ENCODE results near the gene FYN.

Gene FYN

GRCh38 chr6:111842271-111842822 is 30.9 kb downstream of the FYN start:
- ChIA-PET CTCF (no interaction called here), POLR2A (no interaction called here)
- peaks cover 0 to 7% of the 10 kb centered on the region in 2 experiments; a peak in 1 of 3 replicates for H3K36me3 ChIP-seq (ENCODE audit: control insufficient read depth in 2 of 2, insufficient read depth in 1 of 2, low read length in 2 of 2)
- TF ChIP-seq ZBTB21 (tag by site-specific recombination; IDR thresholded peaks at IDR 0.05) = no peak
- TF ChIP-seq KLF9 (tag by site-specific recombination; IDR thresholded peaks at IDR 0.05; ENCODE audit: low read depth) = no peak
- no peak for TF ChIP-seq KLF8 (tag by site-specific recombination; IDR thresholded peaks at IDR 0.05)
- no peak for TF ChIP-seq ZNF132 (tag by site-specific recombination; IDR thresholded peaks at IDR 0.05; ENCODE audit: borderline replicate concordance)
- no peak overlapping the region for H3K27ac ChIP-seq (ENCODE audit: extremely low read depth, low read depth, low read length)
- no peaks in the 10 kb centered on the region for H3K4me1 ChIP-seq (ENCODE audit: control insufficient read depth, insufficient read depth, low read length)
- no peak overlapping the region for H3K4me3 ChIP-seq (ENCODE audit: low read depth, low read length)
- H3K9me3 ChIP-seq (ENCODE audit: control insufficient read depth, insufficient read depth, low read depth, low read length) = no peaks in the 10 kb centered on the region

- ChIA-PET POLR2A (no interaction called here), CTCF (no interaction called here)
- Histone ChIP-seq H3K4me1 (ENCODE audit: control insufficient read depth, insufficient read depth, low read length) (no peaks in the 10 kb centered on the region), H3K4me3 (ENCODE audit: low read depth, low read length) (no peak overlapping the region), H3K9me3 (ENCODE audit: control insufficient read depth, insufficient read depth, low read depth, low read length) (no peaks in the 10 kb centered on the region), H3K27ac (ENCODE audit: extremely low read depth, low read depth, low read length) (no peak overlapping the region), H3K36me3 (ENCODE audit: control insufficient read depth in 2 of 2, insufficient read depth in 1 of 2, low read length in 2 of 2) (peaks cover 0 to 7% of the 10 kb centered on the region in 2 experiments; a peak in 1 of 3 replicates)
- TF ChIP-seq ZBTB20 (tag by site-specific recombination; IDR thresholded peaks at IDR 0.05) (no peak), MYNN (tag by site-specific recombination; IDR thresholded peaks at IDR 0.05; ENCODE audit: borderline replicate concordance) (no peak), ZNF214 (tag by site-specific recombination; IDR thresholded peaks at IDR 0.05; ENCODE audit: borderline replicate concordance) (no peak), ZNF777 (tag by site-specific recombination; IDR thresholded peaks at IDR 0.05; ENCODE audit: borderline replicate concordance) (no peak), SP2 (tag by site-specific recombination; IDR thresholded peaks at IDR 0.05) (no peak), ZNF292 (tag by site-specific recombination; IDR thresholded peaks at IDR 0.05; ENCODE audit: borderline replicate concordance, low read depth) (no peak), MZF1 (tag by site-specific recombination; IDR thresholded peaks at IDR 0.05; ENCODE audit: borderline replicate concordance) (no peak), ZNF221 (tag by site-specific recombination; IDR thresholded peaks at IDR 0.05; ENCODE audit: borderline replicate concordance) (no peak), ZNF140 (tag by site-specific recombination; IDR thresholded peaks at IDR 0.05) (no peak), MEIS1 (CRISPR knock-in tag; IDR thresholded peaks at IDR 0.05; ENCODE audit: borderline replicate concordance) (no peak), BCL11B (tag by site-specific recombination; IDR thresholded peaks at IDR 0.05; ENCODE audit: low read depth) (no peak), ZNF707 (tag by site-specific recombination; IDR thresholded peaks at IDR 0.05) (no peak), ZNF510 (tag by site-specific recombination; IDR thresholded peaks at IDR 0.05; ENCODE audit: insufficient replicate concordance) (no peak), ZNF623 (tag by site-specific recombination; IDR thresholded peaks at IDR 0.05) (no peak), ZNF169 (tag by site-specific recombination; IDR thresholded peaks at IDR 0.05) (no peak), ZNF660 (tag by site-specific recombination; IDR thresholded peaks at IDR 0.05) (no peak), ZBTB26 (tag by site-specific recombination; optimal IDR thresholded peaks at IDR 0.05) (no peak)
Observed at GRCh38 chr6:111841822-111842221, 31.4 kb downstream of the FYN start.

GRCh38 chr6:111840803-111841202 is 32.4 kb downstream of the FYN start:
- no peaks in the 10 kb centered on the region for H3K4me1 ChIP-seq (ENCODE audit: control insufficient read depth, insufficient read depth, low read length)
- no peaks in the 10 kb centered on the region for H3K9me3 ChIP-seq (ENCODE audit: control insufficient read depth, insufficient read depth, low read depth, low read length)
- no peak overlapping the region for H3K27ac ChIP-seq (ENCODE audit: extremely low read depth, low read depth, low read length)
- H3K4me3 ChIP-seq (ENCODE audit: low read depth, low read length) = no peak overlapping the region
- ChIA-PET POLR2A (interaction anchor here (0.9 kb wide), 1 partner anchor 10 kb away, joined by 3 read pairs; no protein-coding TSS in a partner anchor), CTCF (interaction anchor here (0.6 to 2.3 kb wide), 4 partner anchors 11 to 203 kb away, joined by 3 to 9 read pairs (median 4); no protein-coding TSS in a partner anchor)
- H3K36me3 ChIP-seq (ENCODE audit: control insufficient read depth in 2 of 2, insufficient read depth in 1 of 2, low read length in 2 of 2) = peaks cover 0 to 4% of the 10 kb centered on the region in 2 experiments; a peak in 1 of 3 replicates
- TF ChIP-seq ZNF404 (tag by site-specific recombination; IDR thresholded peaks at IDR 0.05) = no peak
- TF ChIP-seq ZNF621 (tag by site-specific recombination; IDR thresholded peaks at IDR 0.05) = no peak
- TF ChIP-seq ZNF174 (tag by site-specific recombination; IDR thresholded peaks at IDR 0.05) = no peak
- TF ChIP-seq KLF7 (tag by site-specific recombination; IDR thresholded peaks at IDR 0.05; ENCODE audit: borderline replicate concordance) = no peak
- no peak for TF ChIP-seq ZNF354C (tag by site-specific recombination; IDR thresholded peaks at IDR 0.05; ENCODE audit: borderline replicate concordance, low read depth)
- no peak for TF ChIP-seq ZBTB48 (tag by site-specific recombination; IDR thresholded peaks at IDR 0.05)
- no peak for TF ChIP-seq TRIM28 (IDR thresholded peaks at IDR 0.05; ENCODE audit: borderline replicate concordance, low read length)
- TF ChIP-seq ZEB2 (tag by site-specific recombination; IDR thresholded peaks at IDR 0.05) = no peak
- TF ChIP-seq ZNF211 (tag by site-specific recombination; IDR thresholded peaks at IDR 0.05; ENCODE audit: low read depth) = no peak
- no peak for TF ChIP-seq HOXD13 (CRISPR knock-in tag; IDR thresholded peaks at IDR 0.05; ENCODE audit: borderline replicate concordance)
- TF ChIP-seq ZNF747 (tag by site-specific recombination; IDR thresholded peaks at IDR 0.05) = no peak
- TF ChIP-seq SP3 (tag by site-specific recombination; IDR thresholded peaks at IDR 0.05) = no peak
- no peak for TF ChIP-seq ZNF701 (tag by site-specific recombination; IDR thresholded peaks at IDR 0.05)
- no peak for TF ChIP-seq ZNF473 (tag by site-specific recombination; IDR thresholded peaks at IDR 0.05)

All from HEK293 (cell line).